Measurements from ENCODE around the gene CTF1.

- no peak for TF ChIP-seq CTCF (IDR thresholded peaks at IDR 0.05)
- TF ChIP-seq POLR2A (IDR thresholded peaks at IDR 0.05): no peak
These were observed 30.7 kb downstream of the CTF1 start for GRCh38 chr16:30926937-30927788.

All from adrenal gland (tissue), 5 donors.